NCI-H1092 treated with DMSO at 0.1 percent for 48 hours (cell line): ENCODE data around the gene SOBP.
A peak's percentile ranks its signal among the peaks of the same experiment; 100 is the strongest.
"Not testable (repeated sequence)": the region's sequence is repeated elsewhere in the genome, so short reads cannot be mapped to it uniquely, and the experiment has no call there.

Source experiments
- DNase-seq: peaks from one replicate; lab custom pipeline; 2025; lab: John Stamatoyannopoulos, UW

The SOBP gene

DNA sequence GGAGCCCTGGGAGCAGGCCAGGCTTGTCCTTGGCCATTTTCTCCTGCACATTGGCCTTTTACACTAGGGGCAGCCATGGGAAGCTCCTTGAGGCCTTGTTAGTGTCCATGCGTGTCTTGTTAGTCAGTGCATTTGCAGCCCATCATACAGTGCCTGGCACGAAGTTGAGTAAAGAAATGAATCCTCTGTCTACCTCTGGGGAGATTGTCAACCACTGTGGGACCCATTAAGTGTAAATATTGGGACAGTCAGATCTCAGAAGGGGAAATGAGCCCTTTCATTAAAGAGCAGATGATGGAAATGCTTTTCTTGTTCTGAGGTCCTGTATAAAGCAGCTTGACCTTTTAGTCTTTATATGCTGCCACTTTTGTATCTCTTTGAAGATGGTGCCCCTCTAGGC lies 33.9 kb downstream of the SOBP start:
- DNase-seq, result no peak

DNA sequence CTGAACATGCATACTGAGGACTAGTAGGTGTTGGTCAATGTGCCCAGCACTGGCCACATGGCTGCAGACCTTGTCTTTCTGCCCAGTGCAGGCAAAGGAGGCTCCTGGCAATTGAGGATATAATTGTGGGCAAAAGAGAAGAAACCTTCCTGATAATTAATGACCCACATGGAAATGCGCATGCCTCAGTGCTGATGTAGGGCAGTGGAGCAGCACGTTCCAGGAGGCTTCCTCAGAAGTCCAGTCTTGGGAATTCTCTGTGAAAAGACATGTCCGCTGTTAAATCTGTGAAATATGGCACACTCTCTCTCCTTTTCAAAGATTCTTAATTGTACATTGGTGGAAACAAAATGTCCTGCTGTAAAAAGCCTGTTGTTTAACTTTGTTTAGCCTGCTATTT lies 34.7 kb downstream of the SOBP start:
- no peak for DNase-seq

DNA sequence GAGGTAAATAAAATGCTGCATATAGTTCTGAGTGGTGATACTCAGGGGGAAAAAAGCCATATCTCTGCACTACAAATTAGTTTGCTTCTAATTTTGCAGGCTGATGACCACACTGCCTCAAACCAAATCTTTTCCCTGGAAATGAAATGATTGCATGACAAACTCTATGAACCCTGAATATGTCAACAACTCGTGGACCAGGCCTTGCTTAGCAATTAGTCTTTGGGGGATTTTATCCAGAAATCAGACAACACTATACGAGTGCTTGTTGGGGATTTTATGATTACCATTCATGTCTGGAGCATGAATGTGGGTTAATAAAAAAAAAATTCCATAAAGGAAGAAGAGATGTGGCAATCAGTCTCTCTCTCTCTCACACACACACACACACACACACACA lies 42.0 kb downstream of the SOBP start:
- DNase-seq, result no peak

DNA sequence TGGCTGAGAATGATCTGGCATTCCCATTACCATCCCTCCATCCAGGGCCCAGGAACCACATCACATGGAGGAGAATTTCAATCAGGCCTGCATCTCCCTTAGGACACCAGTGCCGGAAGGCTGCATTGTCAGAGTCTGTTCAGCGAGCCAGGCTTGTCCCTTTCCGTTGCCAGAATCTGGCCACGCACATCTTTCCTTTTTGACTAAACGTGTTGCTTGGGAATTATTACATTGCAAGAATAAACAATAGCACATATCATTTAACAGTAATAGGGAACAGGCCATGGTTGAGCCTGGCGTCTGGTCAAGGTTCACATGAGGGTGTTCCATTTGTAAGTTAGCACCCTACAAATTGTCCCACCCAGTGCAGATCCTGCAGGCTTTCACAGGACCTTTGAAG lies 42.8 kb downstream of the SOBP start:
- DNase-seq, result no peak

DNA sequence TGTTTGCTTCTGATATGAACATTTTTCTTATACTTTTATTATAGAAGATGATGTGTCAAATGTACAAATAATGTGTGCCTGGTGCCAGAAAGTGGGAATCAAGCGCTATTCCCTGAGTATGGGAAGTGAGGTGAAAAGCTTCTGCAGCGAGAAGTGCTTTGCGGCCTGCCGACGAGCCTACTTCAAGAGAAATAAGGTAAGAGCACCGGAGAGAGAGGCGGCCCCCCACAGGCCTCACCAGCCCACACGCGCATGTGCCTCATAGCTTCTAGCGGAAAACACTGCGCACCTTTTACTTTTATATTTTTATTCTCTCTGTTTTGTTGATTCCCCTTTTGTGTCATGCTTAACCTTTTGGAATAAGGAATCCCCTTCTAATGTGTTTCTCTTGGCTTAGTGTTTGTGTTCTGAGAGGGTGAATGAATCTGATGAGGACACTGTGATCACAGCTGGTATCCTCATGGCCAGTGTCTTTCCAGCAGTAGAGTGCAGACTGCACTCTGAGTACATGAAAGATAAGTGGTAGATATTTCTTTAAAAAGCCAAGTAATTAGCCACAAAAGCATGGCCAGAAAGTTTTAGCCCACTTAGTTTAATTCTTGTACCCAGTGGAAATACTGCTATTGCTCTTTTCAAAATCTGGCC lies 43.6 kb downstream of the SOBP start:
- no peak for DNase-seq

DNA sequence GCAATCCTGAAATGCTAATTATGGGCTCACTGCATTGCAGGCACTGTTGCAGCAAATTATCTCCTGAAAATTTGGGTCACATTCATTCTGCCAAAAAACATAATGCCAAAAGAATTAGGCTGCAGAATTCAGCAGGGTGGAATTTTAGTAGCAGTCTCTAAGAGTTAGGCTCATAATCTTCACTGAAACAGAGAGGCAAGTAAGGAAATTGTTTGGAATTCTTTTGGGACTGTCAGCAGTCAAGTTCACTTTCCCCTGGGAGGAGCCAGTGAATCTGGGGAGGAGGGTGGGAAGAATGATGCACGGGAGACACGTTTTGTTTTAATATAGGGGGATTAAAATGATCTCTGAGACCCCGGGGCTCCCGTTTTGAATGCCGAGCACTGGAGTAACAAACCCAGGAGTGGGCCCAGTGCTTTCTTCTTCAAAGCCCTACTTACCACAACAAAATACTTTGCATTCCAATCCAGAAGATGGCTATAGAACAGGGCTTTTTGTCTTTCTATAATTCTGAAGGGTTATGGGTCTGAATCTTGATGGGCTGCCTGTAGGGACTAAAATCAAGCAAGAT lies 44.7 kb downstream of the SOBP start:
- no peak for DNase-seq

DNA sequence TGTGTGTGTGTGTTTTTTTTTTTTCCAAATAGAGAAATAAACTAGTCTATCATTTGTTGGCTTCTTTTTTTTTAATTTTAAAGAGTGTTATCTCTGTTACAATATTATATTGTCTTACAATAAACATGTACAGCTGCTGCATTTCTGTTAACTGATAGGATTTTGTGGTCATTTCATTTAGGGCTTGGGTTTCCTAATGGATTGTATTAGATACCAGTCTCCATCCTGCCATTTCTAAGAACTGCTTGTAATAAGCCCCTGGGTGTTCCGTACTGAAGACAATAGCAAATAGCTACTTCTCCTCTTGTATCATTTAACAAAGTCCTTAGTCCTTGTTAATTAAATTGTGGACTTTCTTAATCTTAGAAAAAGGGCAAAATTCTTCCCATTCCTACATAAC lies 45.7 kb downstream of the SOBP start:
- no peak for DNase-seq

DNA sequence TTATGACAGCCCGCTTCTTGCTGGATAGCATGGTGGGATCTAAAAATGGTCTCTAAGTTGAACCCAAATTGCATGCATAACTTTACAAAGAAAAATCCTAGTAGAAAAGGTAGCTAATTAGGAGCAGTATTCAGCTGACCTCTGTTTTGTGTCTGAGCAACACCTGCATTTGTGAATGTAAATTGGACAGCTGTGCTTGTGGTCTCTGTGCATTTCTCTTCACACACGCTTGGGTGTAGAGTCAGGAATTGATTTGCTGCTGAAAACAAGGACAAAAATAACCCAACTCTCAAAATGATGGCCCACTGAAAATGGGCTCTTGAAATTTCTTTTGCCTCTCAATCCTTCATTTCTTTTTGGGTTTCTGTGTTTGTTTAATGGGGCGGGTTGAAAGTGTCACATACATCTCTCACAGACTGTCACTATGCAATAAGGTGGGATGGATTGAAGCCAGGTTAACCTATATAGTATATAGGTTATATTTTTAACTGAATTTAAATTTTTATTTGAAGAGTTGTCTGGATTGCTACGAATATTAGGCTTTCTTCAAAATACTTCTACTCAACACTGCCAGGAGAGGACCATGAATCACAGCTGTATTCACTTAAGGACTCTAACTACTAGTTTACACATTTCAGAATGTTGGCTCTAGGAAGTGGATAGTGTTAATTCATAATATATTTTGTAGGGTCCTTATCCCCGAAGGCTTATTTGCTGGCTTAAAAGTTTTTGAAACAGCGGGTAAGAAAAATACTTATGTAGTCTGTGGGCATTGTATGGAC lies 46.5 kb downstream of the SOBP start:
- DNase-seq, result no peak

DNA sequence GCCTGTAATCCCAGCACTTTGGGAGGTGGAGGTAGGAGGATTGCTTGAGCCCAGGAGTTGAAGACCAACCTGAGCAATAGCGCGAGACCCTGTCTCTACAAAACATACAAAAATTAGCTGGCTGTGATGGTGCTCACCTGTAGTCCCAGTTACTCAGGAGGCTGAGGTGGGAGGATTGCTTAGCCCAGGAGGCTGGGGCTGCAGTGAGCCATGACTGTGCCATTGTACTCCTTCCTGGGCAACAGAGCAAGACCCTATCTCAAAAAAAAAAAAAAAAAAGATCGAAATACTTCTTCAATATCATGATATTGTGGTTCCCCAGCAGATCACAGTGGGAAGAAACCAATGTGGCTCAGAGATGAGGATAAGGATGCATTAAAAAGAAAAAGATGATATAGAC lies 47.6 kb downstream of the SOBP start:
- no peak for DNase-seq

DNA sequence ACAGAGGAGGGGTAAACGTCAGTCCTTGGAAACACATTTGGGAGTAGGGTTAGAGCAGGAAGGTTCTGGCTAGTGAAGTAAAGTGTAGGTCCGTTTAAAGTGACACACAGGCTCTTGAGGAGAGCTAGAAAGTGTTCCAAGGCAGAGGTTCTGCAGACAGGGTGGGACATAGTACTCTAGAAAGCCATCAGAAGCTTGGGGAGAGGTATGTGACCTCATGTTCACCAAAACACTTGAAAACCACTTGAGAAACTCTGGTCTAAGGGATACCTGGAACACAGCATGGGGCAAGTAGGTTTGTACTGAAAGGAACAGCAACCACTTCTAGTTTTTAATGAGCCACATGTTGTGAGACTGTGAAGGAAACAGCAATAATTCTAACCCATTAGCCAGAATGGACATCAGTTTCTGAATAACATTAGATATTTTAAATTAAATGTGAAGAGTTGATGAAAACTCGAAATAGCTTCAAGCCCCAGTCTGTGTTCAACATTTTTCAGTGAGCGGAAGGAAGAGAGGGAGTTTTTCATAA lies 49.0 kb downstream of the SOBP start:
- DNase-seq, result no peak

DNA sequence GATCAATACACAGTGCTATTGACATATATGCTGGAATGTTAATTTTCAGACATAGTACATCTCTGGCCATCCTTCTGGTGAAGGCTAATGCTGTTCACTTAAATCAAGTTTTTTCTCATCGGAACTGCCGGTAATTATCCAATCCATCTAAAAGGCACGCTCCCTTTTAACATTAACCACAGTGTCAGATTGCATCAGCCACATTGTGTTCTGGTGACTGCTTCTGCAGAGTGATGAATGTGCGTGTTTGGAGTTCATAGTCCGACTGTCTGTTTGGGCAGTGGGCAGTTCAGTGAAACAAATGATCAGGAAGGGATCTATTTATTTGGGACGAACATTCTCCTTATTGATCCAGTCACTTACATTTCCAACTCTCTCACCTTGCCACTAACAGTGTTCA lies 49.5 kb downstream of the SOBP start:
- no peak for DNase-seq

DNA sequence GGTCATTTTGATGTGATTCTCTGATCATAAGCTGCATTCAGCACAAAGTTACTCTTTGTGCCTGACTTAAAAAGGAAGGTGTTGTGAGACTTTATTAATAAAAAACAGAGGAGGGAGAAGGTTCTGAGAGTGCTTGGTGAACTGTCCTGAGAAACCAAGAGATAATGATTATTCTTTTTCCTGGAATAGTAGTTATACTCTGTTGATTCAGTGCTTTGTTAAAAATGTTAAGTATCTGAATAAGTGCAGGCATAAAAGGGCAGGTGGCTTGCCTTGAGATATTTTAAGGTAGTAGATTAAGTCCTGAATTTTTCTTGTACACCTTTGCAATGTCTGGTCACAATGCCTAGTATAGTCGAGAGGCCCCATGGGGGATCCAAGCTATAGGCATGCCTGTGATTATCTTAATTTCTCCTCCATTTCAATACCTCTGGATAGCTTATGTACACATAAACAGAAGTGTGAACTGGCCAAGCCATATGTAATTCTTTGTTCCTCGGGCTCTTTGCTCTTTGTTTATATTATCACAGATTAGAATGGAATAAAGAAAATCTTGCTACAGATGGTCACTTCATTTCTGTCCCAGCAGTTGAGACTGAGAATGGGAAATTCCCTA lies 50.0 kb downstream of the SOBP start:
- peak; percentile 27 for DNase-seq

DNA sequence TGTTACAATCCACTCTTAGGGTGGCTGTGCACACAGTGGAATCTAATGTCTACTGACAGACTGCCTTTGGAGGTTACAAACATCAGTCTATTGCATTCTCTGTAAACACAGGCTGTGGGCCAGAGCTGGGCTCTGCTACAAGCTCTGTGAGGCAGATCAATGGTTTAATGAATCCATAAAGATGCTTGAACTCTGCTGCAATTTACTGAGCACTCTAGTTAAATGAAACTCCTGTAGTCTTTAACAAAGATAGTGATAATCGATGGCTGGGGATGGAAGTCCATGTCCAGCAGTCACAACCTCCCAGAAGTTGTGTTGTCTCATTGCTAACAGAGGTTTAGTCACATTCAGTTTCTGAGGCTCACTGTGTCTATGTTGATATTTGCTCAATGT lies 50.5 kb downstream of the SOBP start:
- DNase-seq, result peak; percentile 27

DNA sequence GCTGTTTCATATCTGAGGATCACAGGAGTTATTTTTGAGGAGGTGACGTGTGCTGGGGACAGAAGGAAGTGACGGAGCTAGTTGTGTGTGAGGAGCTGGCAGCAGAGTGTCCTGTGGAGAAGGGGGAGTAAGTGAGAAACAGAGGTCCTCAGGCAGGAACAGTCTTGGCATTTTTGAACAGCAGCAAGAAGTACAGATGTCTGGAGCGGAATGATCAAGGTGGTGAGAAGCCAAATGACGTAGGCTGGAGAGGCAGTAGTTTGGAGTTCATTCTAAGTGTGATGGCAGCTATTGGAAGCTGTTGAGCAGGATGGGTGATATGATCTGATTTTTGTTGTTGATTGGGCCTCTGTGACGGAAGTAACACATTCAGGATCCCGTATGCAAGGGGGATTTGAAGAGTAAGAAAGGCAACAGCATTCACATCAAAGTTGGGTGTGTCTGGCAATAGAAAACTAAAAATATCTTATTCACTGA lies 52.3 kb downstream of the SOBP start:
- DNase-seq, result no peak

DNA sequence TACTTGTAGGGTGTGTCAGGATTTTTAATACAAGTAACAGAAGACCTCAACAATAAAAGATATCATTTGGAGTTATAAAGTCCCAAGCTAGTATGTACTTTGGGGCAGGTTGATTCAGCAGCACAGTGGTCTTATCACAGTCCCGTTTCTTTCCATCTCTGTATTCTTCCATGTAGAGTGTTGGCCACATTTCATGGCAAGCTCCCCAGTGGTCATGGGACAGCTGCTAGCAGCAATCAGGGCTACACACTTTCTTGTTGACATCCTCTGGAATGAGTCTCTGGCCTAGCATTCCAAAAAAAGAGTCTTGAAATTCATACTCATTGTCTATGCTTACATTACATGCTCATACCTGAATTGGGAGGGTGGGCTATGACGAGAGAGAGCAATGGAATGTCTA lies 53.2 kb downstream of the SOBP start:
- DNase-seq, result no peak

DNA sequence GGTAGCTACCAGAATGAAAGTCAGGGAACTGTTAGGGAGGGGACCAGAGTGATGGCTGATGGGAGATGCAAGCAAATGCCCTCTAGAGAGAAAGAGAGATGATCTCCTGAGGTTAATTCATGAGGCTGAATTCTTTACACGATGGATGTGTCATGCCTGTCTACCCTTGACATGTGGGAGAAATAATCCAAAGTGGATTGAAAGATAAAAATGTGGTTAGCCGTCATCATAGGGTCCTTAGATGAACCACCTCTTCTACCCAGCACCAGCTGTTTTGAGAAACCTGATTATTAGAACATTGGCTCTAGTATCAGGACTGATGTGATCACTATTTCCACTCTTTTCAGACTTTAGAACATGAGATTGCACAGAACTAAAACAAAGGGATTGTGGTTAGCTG lies 53.6 kb downstream of the SOBP start:
- no peak for DNase-seq

DNA sequence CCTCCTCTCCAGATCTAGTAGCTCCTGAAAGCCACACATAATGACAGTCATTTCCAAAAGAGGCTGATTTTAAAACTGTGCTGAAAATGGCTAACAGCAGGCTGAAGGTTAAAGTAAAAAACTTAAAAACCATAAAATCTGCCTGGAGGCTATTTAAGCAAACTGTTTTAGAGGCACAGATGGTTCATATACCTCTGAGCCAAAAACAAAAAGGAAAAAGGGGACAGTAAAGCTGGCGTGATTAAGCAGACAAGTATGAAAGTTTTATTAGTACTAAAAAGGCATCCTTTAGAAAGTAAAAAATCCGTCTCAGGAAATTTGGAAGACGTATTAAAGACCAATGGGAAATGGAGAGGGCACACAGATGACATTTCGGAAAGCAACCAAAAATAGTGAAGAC lies 55.8 kb downstream of the SOBP start:
- DNase-seq, result no peak

DNA sequence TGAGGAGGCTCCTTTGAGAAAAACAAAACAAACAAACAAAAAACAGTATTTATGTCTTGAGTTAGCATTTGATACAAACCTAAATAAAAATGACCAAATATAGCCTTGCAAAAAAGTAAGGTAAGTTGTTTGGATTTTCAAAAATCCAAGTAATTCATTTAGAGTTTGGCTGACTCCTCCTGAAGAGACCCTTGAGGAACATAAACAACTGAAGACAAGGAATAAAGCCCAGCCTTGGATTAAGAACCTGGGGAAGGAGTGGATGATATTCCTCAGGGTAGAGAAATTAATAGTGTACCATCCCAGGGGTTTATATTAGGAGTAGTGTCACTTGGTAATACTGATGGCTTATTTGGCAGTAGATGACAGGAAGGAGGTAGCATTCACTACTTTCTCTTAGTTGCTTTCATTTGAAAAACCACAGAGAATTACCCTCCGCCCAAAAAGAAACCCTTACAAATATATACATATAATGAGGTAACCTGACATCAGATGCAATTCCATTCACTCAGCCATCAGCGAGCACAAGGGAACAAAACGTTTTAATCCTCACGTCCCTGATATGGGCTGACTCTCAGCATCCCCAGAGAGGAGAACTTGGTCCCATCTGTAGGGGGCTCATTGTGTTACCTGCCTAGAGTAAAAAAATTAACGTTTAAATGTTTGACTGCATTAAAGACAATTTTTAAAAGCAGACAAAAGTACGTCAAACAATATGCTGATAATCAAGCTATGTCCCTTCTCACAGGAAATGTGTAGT lies 57.0 kb downstream of the SOBP start:
- DNase-seq, result no peak

DNA sequence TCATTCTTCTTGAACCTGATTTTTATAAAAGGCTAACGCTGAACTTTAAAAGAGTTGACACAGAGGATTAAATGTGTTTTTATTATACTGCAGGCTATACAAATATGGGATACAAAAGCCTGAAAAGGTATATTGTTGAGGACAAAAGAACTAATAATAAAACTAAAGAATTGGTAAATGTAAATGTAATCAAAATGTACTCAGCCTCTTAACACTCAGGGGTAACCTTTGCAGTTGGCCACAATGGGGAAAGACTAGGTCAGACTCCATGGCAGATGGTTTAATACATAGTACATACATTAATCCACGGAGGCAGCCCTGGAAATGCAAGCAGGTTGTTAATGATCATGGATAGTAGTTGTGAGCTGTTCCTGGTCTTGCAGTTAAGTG lies 57.5 kb downstream of the SOBP start:
- DNase-seq, result no peak

DNA sequence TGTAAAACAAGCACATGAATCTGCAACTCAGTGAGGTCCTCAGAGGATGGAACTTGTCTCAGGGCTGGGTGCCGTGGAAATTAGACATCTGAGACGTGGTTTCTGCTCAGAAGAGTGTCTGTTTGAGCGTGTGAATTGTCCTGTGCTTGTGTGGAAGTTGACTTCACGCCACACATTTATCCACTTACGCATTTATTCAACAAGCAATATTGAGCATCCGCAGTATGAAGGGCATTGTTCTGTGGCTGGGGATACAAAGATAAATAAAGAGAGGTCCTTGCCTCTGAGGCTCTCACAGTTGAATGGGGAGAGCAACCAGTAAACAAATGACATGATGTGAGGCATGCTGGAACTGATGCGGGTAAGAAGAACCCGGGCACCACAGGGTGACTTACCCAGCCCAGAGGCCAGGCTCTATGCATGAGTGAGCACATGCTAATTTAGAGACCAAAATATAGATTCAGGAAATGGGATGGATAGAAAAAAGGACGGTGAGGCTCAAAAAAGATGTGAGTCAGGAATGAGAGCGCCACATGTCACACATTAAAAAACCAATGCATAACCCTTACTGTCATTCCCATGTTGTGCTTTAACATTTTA lies 60.4 kb downstream of the SOBP start:
- no peak for DNase-seq

DNA sequence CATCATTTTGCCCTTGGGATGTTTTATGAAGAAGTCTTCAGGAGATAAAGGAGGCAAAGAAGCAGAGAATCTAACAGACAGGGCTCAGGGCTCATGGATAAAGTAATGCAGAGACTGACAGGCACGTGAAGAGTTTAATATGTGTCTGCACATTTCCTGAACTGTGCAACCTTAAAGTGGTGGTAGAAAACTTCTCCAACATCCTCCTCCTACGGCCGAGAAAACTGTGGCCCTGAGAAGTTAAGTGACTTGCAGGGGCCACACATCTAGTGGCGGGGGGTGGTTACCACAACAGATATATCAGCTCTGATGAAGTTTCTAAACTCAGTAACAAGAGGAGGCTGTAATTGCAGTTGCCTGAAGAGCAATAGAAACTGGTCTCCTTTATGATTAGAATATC lies 61.0 kb downstream of the SOBP start:
- no peak for DNase-seq

DNA sequence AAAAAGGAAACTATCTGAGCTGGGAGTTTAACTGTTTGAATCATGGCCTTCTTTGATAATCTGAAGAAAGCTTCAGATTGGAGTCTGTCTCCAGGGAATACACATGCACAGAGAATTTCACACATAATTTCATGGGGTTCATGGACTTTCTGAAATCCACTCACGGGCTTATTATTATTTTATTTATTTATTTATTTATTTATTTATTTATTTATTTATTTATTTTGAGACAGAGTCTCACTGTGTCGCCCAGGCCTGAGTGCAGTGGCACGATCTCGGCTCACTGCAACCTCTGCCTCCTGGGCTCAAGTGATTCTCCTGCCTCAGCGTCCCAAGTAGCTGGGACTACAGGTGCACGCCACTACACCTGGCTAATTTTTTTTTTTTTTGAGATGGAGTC lies 63.2 kb downstream of the SOBP start:
- DNase-seq, result not testable (repeated sequence)
